Activated CD8-positive, alpha-beta memory T cell treated with anti-CD3 and anti-CD28 coated beads for 1 hour (primary cell): ENCODE data around the gene AHNAK.
"Not testable (repeated sequence)": the region's sequence is repeated elsewhere in the genome, so short reads cannot be mapped to it uniquely, and the experiment has no call there.

Experiments used
- DNase-seq, 2 donors: peaks; one replicate each; pipeline ENCODE4 v3.0.0-alpha.2; 2020; ENCODE audit warnings: low read depth in 1 of 2; ENCODE audit errors: extremely low read depth in 1 of 2

The AHNAK gene

GRCh38 chr11:62468577-62468976 is 78.0 kb downstream of the AHNAK start:
- no peak for DNase-seq

GRCh38 chr11:62466444-62466843 is 80.2 kb downstream of the AHNAK start:
- DNase-seq, result no peak

- no peak for DNase-seq
Observed at GRCh38 chr11:62464655-62465054, 82.0 kb downstream of the AHNAK start.

GRCh38 chr11:62463121-62463542 is 83.5 kb downstream of the AHNAK start:
- no peak for DNase-seq

GRCh38 chr11:62462508-62462892 is 84.1 kb downstream of the AHNAK start:
- DNase-seq, result no peak

GRCh38 chr11:62461740-62462507 is 84.7 kb downstream of the AHNAK start:
- no peak for DNase-seq

- DNase-seq, result no peak
Observed at GRCh38 chr11:62459080-62459479, 87.5 kb downstream of the AHNAK start.

GRCh38 chr11:62458212-62459002 is 88.2 kb downstream of the AHNAK start:
- no peak for DNase-seq

- no peak for DNase-seq
Observed at GRCh38 chr11:62457478-62457877, 89.1 kb downstream of the AHNAK start.

GRCh38 chr11:62456630-62457029 is 90.0 kb downstream of the AHNAK start:
- no peak for DNase-seq

GRCh38 chr11:62452839-62453468 is 93.7 kb downstream of the AHNAK start:
- no peak for DNase-seq

- no peak for DNase-seq
Observed at GRCh38 chr11:62452261-62452660, 94.3 kb downstream of the AHNAK start.

GRCh38 chr11:62451241-62451621 is 95.4 kb downstream of the AHNAK start:
- no peak for DNase-seq

GRCh38 chr11:62450543-62451240 is 95.9 kb downstream of the AHNAK start:
- no peak for DNase-seq

GRCh38 chr11:62449912-62450311 is 96.7 kb downstream of the AHNAK start:
- DNase-seq, result not testable (repeated sequence)

- no peak for DNase-seq
Observed at GRCh38 chr11:62449451-62449851, 97.2 kb downstream of the AHNAK start.

GRCh38 chr11:62446091-62446490 is 100.5 kb downstream of the AHNAK start:
- no peak for DNase-seq

GRCh38 chr11:62445314-62445740 is 101.3 kb downstream of the AHNAK start:
- DNase-seq, result no peak

- no peak for DNase-seq
Observed at GRCh38 chr11:62444835-62445234, 101.8 kb downstream of the AHNAK start.

GRCh38 chr11:62444236-62444833 is 102.3 kb downstream of the AHNAK start:
- DNase-seq, result peak in 1 of 2 donors; percentile 11
